GM08714 (cell line): ENCODE results near the gene NCAM2.

Experiments
- H3K4me3 ChIP-seq: fragments of 200-500 bp; sonication (Bioruptor generic); 2 replicates; pipeline ENCODE4 v1.5.1; 2014; ENCODE audit warnings: mild to moderate bottlenecking, low read length, inconsistent platforms
- ZNF274 ChIP-seq: IDR thresholded peaks from 2 replicates; pipeline ENCODE4 v1.6.1; 2012; ENCODE audit warnings: mild to moderate bottlenecking, low read depth, low read length

Gene NCAM2

GRCh38 chr21:21156957-21157356 is 158.7 kb downstream of the NCAM2 start:
- H3K4me3 ChIP-seq = no peak overlapping the region
- TF ChIP-seq ZNF274 = no peak

- no peak for TF ChIP-seq ZNF274
Measured at GRCh38 chr21:21158376-21158918, 160.2 kb downstream of the NCAM2 start.

GRCh38 chr21:21159253-21159899 is 161.2 kb downstream of the NCAM2 start:
- no peak overlapping the region for H3K4me3 ChIP-seq
- TF ChIP-seq ZNF274 = no peak

More at GRCh38 chr21:21158376-21158918, 160.2 kb downstream of the NCAM2 start:
- no peak overlapping the region for H3K4me3 ChIP-seq

- TF ChIP-seq ZNF274 = no peak
- H3K4me3 ChIP-seq = no peak overlapping the region
Measured at GRCh38 chr21:21162786-21163185, 164.6 kb downstream of the NCAM2 start.

- H3K4me3 ChIP-seq = no peak overlapping the region
- TF ChIP-seq ZNF274 = no peak
Measured at GRCh38 chr21:21163904-21164303, 165.7 kb downstream of the NCAM2 start.

GRCh38 chr21:21165063-21165645 is 166.9 kb downstream of the NCAM2 start:
- no peak overlapping the region for H3K4me3 ChIP-seq
- TF ChIP-seq ZNF274 = no peak

- H3K4me3 ChIP-seq = no peak overlapping the region
- no peak for TF ChIP-seq ZNF274
Measured at GRCh38 chr21:21174676-21175075, 176.5 kb downstream of the NCAM2 start.

- no peak for TF ChIP-seq ZNF274
- no peak overlapping the region for H3K4me3 ChIP-seq
Measured at GRCh38 chr21:21175798-21176334, 177.7 kb downstream of the NCAM2 start.

GRCh38 chr21:21177353-21177986 is 179.3 kb downstream of the NCAM2 start:
- no peak overlapping the region for H3K4me3 ChIP-seq
- no peak for TF ChIP-seq ZNF274

GRCh38 chr21:21179619-21180298 is 181.6 kb downstream of the NCAM2 start:
- TF ChIP-seq ZNF274 = no peak
- no peak overlapping the region for H3K4me3 ChIP-seq

- H3K4me3 ChIP-seq = no peak overlapping the region
- no peak for TF ChIP-seq ZNF274
Measured at GRCh38 chr21:21182401-21183010, 184.3 kb downstream of the NCAM2 start.

- H3K4me3 ChIP-seq = no peak overlapping the region
- TF ChIP-seq ZNF274 = no peak
Measured at GRCh38 chr21:21183092-21183491, 184.9 kb downstream of the NCAM2 start.

- TF ChIP-seq ZNF274 = no peak
- H3K4me3 ChIP-seq = no peak overlapping the region
Measured at GRCh38 chr21:21184771-21185528, 186.7 kb downstream of the NCAM2 start.
